ENCODE data around the gene CDC45.

CDC45 gene

GRCh38 chr22:19515654-19516377, 36.1 kb downstream of the CDC45 start:
- DNase-seq (ENCODE audit: low read depth, low spot score), result no peak

DNA sequence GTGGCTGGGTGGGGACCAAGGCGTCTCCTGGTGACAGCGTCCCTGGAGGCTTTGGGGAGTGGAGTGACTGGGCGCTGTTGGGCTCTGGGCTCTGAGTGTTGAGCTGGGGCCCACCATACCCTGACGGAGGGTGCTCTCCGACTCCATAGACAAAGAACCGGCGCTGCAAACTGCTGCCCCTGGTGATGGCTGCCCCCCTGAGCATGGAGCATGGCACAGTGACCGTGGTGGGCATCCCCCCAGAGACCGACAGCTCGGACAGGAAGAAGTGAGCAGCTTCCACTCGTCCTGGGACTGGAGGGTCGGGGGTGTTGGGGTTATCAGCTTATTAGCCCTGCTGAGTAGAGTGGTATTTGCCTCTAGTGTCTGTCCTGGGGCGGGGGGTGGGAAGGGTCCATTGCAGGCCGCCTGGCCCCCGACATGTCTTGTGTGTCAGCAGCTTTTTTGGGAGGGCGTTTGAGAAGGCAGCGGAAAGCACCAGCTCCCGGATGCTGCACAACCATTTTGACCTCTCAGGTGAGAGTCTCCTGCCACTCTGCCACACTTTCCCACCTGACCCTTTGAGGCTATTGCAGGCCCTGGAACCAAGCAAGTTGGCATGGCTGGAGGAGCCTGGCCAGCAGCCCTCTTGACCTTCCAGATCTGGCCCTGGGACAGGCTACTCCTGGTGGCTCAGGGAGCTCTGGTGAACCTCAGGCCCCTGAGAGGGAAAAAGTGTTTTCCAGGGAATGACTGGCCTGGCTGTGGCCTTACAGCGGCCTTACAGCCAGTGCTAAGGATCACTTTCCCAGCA, 36.9 kb downstream of the CDC45 start:
- no peak for DNase-seq (ENCODE audit: low read depth, low spot score)

GRCh38 chr22:19517171-19517500, 37.4 kb downstream of the CDC45 start:
- no peak for DNase-seq (ENCODE audit: low read depth, low spot score)

DNA sequence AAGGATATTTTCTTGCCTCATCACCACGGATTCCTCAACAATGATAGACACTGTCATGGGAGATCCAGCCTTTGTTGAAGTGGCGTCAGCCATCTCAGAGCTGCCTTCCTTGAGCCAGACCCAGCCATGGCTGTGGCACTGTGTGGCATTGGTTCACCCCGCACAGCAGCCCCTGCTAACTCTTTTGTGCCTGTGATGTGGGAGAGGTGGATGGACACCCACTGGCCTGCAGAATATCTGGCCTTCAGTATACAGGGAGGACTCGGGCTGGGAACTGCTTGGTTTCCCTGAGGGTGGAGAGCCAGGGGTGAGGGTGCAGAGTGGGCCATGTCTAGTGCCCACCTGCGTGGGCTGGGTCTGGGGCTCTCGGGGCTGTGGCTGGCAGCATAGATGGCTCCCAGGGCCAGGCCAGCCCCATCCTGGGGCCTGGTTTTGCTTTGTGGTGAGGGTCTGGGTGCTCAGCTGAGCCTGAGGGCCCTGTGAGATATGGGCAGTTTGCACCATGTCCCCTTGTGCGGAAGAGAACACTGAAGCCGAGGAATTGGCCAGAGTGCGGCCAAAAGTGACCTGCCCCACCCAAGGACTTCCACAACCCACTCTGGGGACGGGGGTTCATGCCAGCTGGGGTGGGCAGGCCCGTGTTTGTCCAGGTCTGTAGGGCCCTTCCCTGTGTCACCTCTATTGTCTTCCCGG, 38.3 kb downstream of the CDC45 start:
- no peak for DNase-seq (ENCODE audit: low read depth, low spot score)

GRCh38 chr22:19518635-19519034, 38.9 kb downstream of the CDC45 start:
- no peak for DNase-seq (ENCODE audit: low read depth, low spot score)

- no peak for DNase-seq (ENCODE audit: low read depth, low spot score)
Measured at GRCh38 chr22:19519041-19519926, 39.6 kb downstream of the CDC45 start.

DNA sequence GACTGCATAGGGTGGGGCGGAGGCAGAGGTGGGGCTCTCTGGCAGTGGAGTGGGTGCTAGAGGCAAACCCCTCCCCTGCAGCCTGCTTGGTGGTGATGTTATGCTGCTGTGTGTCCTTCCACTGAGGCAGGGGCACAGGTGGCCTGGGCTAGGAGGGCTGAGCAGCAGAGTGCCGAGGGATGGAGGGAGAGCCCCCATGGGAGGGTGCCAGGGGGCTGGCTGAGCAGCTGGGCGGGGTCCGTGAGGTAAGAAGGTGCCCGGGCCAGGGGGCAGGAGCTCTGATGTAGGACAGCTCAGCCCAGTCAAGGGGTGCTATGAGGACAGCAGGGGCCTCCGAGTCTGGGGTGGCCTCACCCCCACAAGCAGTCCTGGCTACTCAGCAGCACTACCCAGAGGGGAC, 40.3 kb downstream of the CDC45 start:
- no peak for DNase-seq (ENCODE audit: low read depth, low spot score)

GRCh38 chr22:19520566-19521305, 41.0 kb downstream of the CDC45 start:
- no peak for DNase-seq (ENCODE audit: low read depth, low spot score)

DNA sequence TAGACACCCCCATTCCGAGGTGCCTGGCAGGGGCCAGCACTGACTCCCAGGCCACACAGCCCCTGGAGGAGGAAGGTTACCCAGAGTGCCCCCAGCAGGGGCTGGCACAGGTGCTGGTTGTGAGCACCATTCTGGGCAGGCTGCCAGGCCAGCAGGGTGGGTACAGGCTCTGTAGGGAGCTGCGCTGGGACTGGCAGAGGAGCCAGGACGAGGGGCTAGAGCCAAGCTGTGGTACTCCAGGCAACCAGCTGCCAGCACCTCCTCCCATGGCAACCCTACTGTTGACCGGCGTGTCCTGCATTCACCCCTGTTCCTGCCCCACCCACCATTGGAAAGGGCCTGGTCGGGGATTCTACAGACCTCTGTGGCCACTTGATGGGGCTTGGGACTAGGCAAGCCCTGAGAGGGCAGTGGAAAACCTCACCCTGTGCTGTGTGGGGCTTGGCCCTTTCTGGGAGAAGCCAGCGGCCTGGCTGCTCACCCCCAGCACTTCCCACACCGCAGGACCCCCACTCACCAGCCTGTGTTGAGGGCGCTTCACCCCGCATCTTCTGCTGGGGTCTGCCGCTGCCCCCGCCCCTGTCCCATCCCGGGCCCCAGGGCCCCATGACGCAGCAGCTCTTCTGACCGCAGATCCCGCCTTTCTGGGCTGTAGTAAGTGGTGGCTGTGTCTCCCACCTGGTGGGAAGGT, 42.6 kb downstream of the CDC45 start:
- DNase-seq (ENCODE audit: low read depth, low spot score), result no peak

DNA sequence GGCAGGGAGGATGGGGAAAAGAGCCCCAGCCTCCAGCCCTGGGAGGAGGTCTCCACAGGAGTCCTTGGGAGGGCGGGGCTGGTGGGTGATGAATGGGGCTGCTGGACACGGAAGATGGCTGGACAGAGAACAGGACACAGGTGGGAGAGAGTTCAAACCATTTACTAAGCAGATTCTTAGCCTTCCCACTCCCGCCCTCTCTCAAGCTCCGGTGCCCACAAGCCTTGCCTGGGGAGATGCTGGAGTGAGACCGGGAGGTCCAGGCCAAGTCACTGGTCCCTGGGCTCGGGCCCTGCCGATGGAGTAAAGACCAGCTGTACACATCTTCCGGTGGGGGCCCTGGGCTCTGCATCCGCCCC, 43.1 kb downstream of the CDC45 start:
- no peak for DNase-seq (ENCODE audit: low read depth, low spot score)

DNA sequence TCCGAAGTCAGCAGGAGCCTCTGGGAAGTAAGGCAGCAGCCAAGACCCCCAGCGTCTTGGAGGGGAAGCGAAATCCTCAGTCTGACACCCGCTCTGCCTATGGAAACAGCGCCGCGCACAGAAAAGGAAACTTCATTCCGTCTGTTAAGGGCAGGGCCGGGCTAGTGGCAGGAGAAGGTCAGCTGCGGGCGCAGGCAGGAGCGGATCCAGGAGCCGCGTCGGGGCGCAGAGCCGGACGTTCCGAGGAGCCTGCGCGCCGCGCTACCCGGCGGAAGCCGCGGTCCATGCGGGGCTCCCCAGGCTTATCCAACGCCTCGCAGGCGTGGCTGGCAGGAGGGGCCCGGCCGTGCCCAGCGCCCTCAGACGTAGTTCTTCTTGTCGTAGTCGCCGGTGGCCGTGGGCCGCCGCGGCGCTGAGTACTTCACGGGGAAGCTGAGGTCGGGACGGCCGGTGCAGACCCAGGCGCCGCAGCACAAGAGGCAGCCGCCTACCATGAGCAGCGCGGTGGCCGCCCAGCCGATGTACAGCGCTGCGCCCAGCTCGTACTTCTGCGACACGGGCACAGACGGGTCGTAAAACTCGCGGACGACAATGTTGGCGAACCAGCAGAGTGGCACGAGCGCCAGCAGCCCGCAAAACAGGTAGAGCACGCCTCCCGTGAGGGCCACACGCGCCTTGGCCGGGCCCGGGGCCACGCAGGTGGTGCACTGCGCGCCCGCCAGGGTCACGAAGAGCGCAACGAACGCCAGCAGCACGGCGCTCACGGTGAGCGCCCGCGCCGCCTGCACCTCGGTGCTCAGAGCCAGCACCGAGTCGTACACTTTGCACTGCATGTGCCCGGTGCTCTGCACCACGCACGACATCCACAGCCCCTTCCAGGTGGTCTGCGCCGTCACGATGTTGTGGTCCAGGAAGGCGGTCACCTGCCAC, 43.8 kb downstream of the CDC45 start:
- no peak for DNase-seq (ENCODE audit: low read depth, low spot score)

DNA sequence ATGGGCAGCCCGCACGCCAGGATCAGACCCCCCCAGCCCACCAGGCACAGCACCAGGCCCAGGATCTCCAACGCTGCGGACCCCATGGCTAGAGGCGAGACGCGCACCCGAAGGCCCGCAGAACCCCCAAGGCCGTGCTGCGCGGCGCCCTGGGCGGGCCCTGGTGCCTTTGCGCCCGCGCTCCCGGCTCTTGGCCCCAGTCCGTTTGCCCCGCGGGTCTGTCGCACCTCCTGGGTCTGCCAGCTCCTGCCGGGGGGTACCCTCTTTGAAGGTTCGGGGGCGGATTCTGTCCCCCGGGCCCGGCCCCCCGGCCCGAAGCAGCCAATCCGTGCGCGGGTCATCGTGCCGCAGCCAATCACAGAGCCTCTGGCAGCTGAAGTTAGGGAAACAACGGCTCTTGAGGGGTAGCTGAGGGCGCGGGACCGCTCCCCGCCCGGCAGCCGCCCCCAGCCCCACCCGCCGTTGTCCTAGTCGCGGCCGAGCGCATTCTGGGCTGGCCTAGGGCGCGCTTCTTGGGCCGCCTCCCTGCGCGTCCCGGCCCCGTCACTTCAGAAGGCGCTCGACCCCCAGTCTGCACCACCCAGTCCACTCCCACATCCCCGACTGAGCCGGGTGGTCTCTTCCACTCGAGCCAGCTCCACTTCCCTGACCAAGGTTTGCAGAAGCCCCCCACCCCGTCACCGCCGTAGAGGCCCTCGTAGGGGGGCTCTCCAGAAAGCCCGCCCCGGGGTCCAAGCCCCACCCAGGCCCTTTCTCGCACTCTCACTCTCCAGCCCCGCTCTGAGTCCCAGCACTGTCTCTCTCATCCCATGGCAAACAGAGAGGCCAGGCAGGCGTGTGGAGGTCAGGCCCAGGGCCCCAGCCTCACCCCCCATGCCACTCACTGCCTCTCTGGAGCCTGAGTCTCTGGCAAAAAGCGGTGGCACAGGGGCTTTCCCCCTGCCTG, 44.7 kb downstream of the CDC45 start, which contains the start of gene CLDN5:
TSS of gene CLDN5 (minus strand) at position 241 of the 946 bp plus-strand sequence. CDS start at position 86, 155 bp downstream.
- DNase-seq (ENCODE audit: low read depth, low spot score), result no peak

- no peak for DNase-seq (ENCODE audit: low read depth, low spot score)
Measured at GRCh38 chr22:19525116-19525660, 45.5 kb downstream of the CDC45 start.

DNA sequence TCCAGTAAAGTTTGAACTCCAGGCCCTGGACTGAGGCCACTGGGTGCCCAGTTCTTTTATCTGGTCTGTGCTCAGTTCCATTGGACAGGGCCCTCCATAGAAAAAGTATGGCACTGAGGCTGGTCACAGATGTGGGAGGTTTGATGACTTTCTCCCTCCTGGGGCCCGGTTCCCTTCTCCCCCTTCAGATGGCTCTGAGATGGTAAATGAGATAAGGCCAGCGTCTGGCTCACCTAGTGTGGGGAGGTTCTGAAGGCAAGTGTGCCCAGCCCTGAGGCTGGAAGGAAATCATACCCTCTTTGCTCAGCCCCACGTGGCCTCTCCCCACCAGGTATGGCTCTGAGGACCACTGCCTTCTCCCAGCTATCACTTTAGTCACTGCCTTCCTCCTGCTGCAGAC, 45.9 kb downstream of the CDC45 start:
- no peak for DNase-seq (ENCODE audit: low read depth, low spot score)

- no peak for DNase-seq (ENCODE audit: low read depth, low spot score)
Measured at GRCh38 chr22:19526076-19526701, 46.5 kb downstream of the CDC45 start.

- no peak for DNase-seq (ENCODE audit: low read depth, low spot score)
Measured at GRCh38 chr22:19526702-19527111, 47.0 kb downstream of the CDC45 start.

DNA sequence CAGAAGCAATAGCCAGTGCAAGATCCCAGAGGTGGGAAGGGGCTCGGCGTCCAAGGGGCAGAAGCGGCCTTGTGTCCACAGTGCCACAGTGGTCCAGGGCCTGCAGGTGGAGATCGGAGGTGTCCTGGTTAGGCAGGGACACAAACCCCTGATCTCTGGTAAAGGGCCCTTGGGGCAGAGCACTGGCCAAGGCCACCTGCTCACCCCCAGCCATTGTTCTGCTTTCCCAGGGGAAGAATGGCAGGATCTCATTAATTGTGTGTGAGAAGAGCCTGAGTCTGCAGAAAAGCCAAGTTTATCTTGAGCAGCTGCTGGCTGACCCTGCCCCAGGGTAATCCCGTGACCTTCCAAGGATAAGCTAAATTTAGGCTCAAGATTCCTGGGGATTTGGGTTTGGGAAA, 47.6 kb downstream of the CDC45 start:
- no peak for DNase-seq (ENCODE audit: low read depth, low spot score)

All from activated naive CD8-positive, alpha-beta T cell treated with anti-CD3 and anti-CD28 coated beads, Interleukin-2, amount 50 U/mL, for 16 hours (primary cell).